HepG2 (cell line): ENCODE results near the gene GRIK4. TPM values are rescaled to one million over a fixed set of nuclear protein-coding genes. Genes with fewer than 3 reads are reported as not detected.

Experiments used
- ATAC-seq: fragments of 200-7000 bp; cut with Tn5 transposase; 3 replicates; pipeline ENCODE4 v1.9.1; 2020; ENCODE audit warnings: mild to moderate bottlenecking, moderate library complexity
- BruUV-seq: library from RNA; stranded (reverse); fragments of 400-500 nt; replicated peaks from 2 replicates; lab custom pipeline; 2021; lab: Mats Ljungman, UMichigan
- CTCF ChIA-PET: fragments of 300-600 bp; formaldehyde crosslinking; extraction: SDS; loops from one replicate; lab custom pipeline; 2021; ENCODE audit warnings: low total read pairs, inconsistent platforms, low intra/inter-chr PET ratio; lab: Yijun Ruan, JAX
- POLR2A ChIA-PET: fragments of 350-600 bp; sonication (Branson Sonifier 250); formaldehyde crosslinking; loops from one replicate; lab custom pipeline; 2020; ENCODE audit warnings: antibody characterized with exemption, inconsistent platforms; lab: Yijun Ruan, JAX
- DNase-seq: peaks from one replicate; pipeline ENCODE4 v3.0.0-alpha.2; 2015; ENCODE audit warnings: low spot score
- FAIRE-seq: peaks from 3 replicates; lab custom pipeline; 2011; peaks lifted over from hg19 to GRCh38; lab: Jason Lieb, UNC
- H2AFZ ChIP-seq: one replicate; pipeline ENCODE4 v1.6.1; 2011; ENCODE audit warnings: low read length, inconsistent platforms
- H3K27ac ChIP-seq: fragments of 300-600 bp; 3 replicates; pipeline ENCODE4 v1.8.0; 2011; ENCODE audit warnings: mixed run types, mild to moderate bottlenecking, mixed read lengths, low read length, inconsistent platforms; ENCODE audit not compliant: insufficient read depth; ENCODE audit errors: extremely low read length
- H3K27me3 ChIP-seq, 2 experiments: fragments of 200-600 bp in 1 of 2; 2 replicates in 1 of 2; 3 replicates in 1 of 2; pipeline versions ENCODE4 v1.6.0 to v1.8.0; 2011; ENCODE audit warnings: low read length in 2 of 2, mild to moderate bottlenecking in 2 of 2, moderate library complexity in 2 of 2, inconsistent platforms in 1 of 2; ENCODE audit not compliant: insufficient read depth in 2 of 2, control insufficient read depth in 1 of 2
- H3K36me3 ChIP-seq, 2 experiments: fragments of 200-600 bp in 1 of 2; replicated peaks in 1 of 2; 2 replicates in 1 of 2; 3 replicates in 1 of 2; pipeline versions ENCODE4 v1.5.1 to v1.8.0; 2011; ENCODE audit warnings: low read length in 2 of 2, inconsistent platforms in 1 of 2; ENCODE audit not compliant: insufficient read depth in 2 of 2, control insufficient read depth in 1 of 2
- H3K4me1 ChIP-seq: 2 replicates; pipeline ENCODE4 v1.5.1; 2012; ENCODE audit warnings: low read length, inconsistent platforms; ENCODE audit not compliant: insufficient read depth
- H3K4me2 ChIP-seq: 2 replicates; pipeline ENCODE4 v1.6.0; 2011; ENCODE audit warnings: low read depth, low read length, inconsistent platforms
- H3K4me3 ChIP-seq, 3 experiments: fragments of 200-600 bp in 1 of 3; sonication (generic), shearing (Covaris generic) in 1 of 3; replicated peaks in 1 of 3; 2 replicates each; pipeline ENCODE4 v1.5.1; 2011 to 2016; ENCODE audit warnings: low read length in 3 of 3, inconsistent platforms in 2 of 3, low read depth in 2 of 3, mild to moderate bottlenecking in 2 of 3, control low read depth in 1 of 3, mixed read lengths in 1 of 3; ENCODE audit not compliant: insufficient read depth in 1 of 3
- H3K79me2 ChIP-seq: one replicate; pipeline ENCODE4 v1.6.1; 2011; ENCODE audit warnings: low read length, inconsistent platforms; ENCODE audit not compliant: insufficient read depth
- H3K9ac ChIP-seq: 2 replicates; pipeline ENCODE4 v1.6.0; 2011; ENCODE audit warnings: mild to moderate bottlenecking, low read depth, low read length, inconsistent platforms; ENCODE audit not compliant: insufficient read depth
- H3K9me3 ChIP-seq: 2 replicates; pipeline ENCODE4 v1.5.1; 2012; ENCODE audit warnings: mild to moderate bottlenecking, low read length
- H4K20me1 ChIP-seq: 2 replicates; pipeline ENCODE4 v1.6.0; 2011; ENCODE audit warnings: inconsistent platforms, mild to moderate bottlenecking, low read length, moderate library complexity; ENCODE audit not compliant: insufficient read depth
- FOXA1 ChIP-seq, 2 experiments: fragments of 450-650 bp in 1 of 2; sonication (generic) in 1 of 2; formaldehyde crosslinking in 1 of 2; IDR thresholded peaks; 2 replicates each; pipeline versions ENCODE4 v1.4.0 to v1.6.1; 2016 to 2020; ENCODE audit warnings: missing genetic modification reagents in 1 of 2
- GTF2F1 ChIP-seq: fragments of 150-350 bp; IDR thresholded peaks from 2 replicates; pipeline ENCODE4 v1.6.1; 2014; ENCODE audit warnings: low read length
- HNF1B ChIP-seq: sonication (generic); formaldehyde crosslinking; IDR thresholded peaks from 2 replicates; pipeline ENCODE4 v1.5.1; 2020; ENCODE audit warnings: mild to moderate bottlenecking, moderate library complexity, missing genetic modification reagents
- IKZF4 ChIP-seq: sonication (generic); formaldehyde crosslinking; IDR thresholded peaks from 2 replicates; pipeline ENCODE4 v1.5.1; 2020; ENCODE audit warnings: borderline replicate concordance, mild to moderate bottlenecking, low read depth, missing genetic modification reagents; ENCODE audit errors: not compliant biosample characterization
- IRF1 ChIP-seq: sonication (generic); formaldehyde crosslinking; IDR thresholded peaks from 2 replicates; pipeline ENCODE4 v1.4.0; 2020; ENCODE audit warnings: low read depth, mild to moderate bottlenecking, missing genetic modification reagents
- ISL2 ChIP-seq: sonication (generic); formaldehyde crosslinking; IDR thresholded peaks from 2 replicates; pipeline ENCODE4 v1.5.0; 2020; ENCODE audit warnings: missing genetic modification reagents
- TCF12 ChIP-seq, 2 experiments: fragments of 450-650 bp in 1 of 2; sonication (generic) in 1 of 2; formaldehyde crosslinking in 1 of 2; IDR thresholded peaks; 2 replicates each; pipeline versions ENCODE4 v1.6.1 to v1.8.0; 2017 to 2022; ENCODE audit warnings: antibody characterized with exemption in 1 of 2, mild to moderate bottlenecking in 1 of 2, missing genetic modification reagents in 1 of 2, moderate library complexity in 1 of 2
- ZBTB42 ChIP-seq: sonication (generic); formaldehyde crosslinking; IDR thresholded peaks from 2 replicates; pipeline ENCODE4 v1.5.0; 2020; ENCODE audit warnings: mild to moderate bottlenecking, missing genetic modification reagents
- ZNF460 ChIP-seq: sonication (generic); formaldehyde crosslinking; IDR thresholded peaks from 2 replicates; pipeline ENCODE4 v1.5.1; 2020; ENCODE audit warnings: missing genetic modification reagents, mild to moderate bottlenecking, borderline replicate concordance
- ZNF788 ChIP-seq: sonication (generic); formaldehyde crosslinking; IDR thresholded peaks from 2 replicates; pipeline ENCODE4 v1.5.0; 2020; ENCODE audit warnings: mild to moderate bottlenecking, missing genetic modification reagents, borderline replicate concordance
- WGBS: methylation state at CpG from one replicate; pipeline ENCODE4 v1.1.6; 2017; ENCODE audit warnings: low lambda C conversion rate; 5-methylcytosine and 5-hydroxymethylcytosine counted together
- in situ Hi-C: cut with HindIII; loops from 2 replicates; pipeline ENCODE4 v1.10.0; 2017; ENCODE audit warnings: low pct_unique_long_range_greater_than_20kb; ENCODE audit not compliant: extremely low pct_ligation_motif_present
- intact Hi-C: fragments of 100-400 bp; cut with micrococcal nuclease; formaldehyde crosslinking; loops from one replicate; pipeline ENCODE4 v1.10.0; 2022; ENCODE audit not compliant: unreplicated experiment
- polyA plus RNA-seq, 8 experiments: library from polyadenylated mRNA; depleted of rRNA in 3 of 8; stranded (reverse) in 7 of 8; unstranded in 1 of 8; fragments of >200 nt; fragmentation: Illumina TruSeq in 4 of 8; extraction: Trizol in 4 of 8; gene quantifications; 2 replicates each; pipeline versions ENCODE4 v1.2.1 to v1.2.3, GENCODE V29; 2011 to 2016; ENCODE audit warnings: low read depth in 4 of 8, missing spikeins in 1 of 8, mixed read lengths in 1 of 8; ENCODE audit not compliant: insufficient read depth in 1 of 8
- total RNA-seq, 5 experiments: library from RNA; depleted of rRNA; stranded (reverse); fragments of >200 nt; fragmentation: Illumina TruSeq; extraction: Trizol; gene quantifications; 2 replicates each; pipeline ENCODE4 v1.2.3, GENCODE V29; 2016; ENCODE audit warnings: low read depth in 1 of 5

The GRIK4 gene
- total and polyA plus RNA-seq, 2 of the 13 experiments (the other 11 are each of a cell fraction or from before 2014, with no cell fraction given): 0.04 to 0.07 TPM

DNA sequence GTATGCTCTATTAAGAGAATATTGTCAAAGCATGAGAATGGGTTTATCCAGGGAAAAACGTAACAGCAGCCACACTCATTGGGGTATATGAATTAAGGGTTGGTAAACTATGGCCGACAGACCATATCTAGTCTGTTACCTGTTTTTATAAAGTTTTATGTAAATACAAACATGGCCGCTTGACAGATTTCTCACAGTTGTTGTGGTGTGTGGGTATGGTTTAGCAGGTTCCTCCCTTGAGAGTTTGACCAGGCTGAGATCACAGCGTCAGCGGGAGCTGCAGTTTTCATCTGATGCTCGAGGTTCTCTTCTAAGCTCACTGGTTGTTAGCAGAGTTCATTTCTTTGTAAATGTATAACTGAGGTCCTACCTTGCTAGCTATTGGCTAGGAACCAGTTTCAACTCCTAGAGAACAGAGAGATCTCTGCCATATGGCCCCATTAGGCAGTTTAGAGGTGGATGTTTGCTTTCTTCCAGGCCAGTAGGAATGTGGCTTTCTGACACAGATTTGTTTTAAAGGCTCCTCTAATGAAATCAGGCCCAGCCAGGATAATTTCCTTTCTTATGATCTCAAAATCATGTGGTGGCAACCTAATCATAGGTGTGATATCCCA is 45.5 kb upstream of the GRIK4 start:
- H3K4me2 ChIP-seq: no peak overlapping the region
- CTCF ChIA-PET: no interaction called here
- FAIRE-seq (no peak), ATAC-seq (no peak), DNase-seq (no peak)
- no peak overlapping the region for H3K9ac ChIP-seq
- in situ Hi-C loops: no loop called here
- peaks cover 9 to 67% of the 10 kb centered on the region in 2 experiments; a peak in 4 of 5 replicates for H3K36me3 ChIP-seq
- 100% methylated on average over 5 of the region's 6 CpGs for WGBS
- H3K27me3 ChIP-seq: no peaks in the 10 kb centered on the region
- H3K4me3 ChIP-seq: no peak overlapping the region
- H3K4me1 ChIP-seq: no peaks in the 10 kb centered on the region
- TF ChIP-seq IRF1 (CRISPR knock-in tag) (no peak), HNF1B (CRISPR knock-in tag) (no peak), ZNF788 (CRISPR knock-in tag) (no peak), IKZF4 (CRISPR knock-in tag) (no peak), TCF12 (IDR thresholded peaks at IDR 0.05) (no peak), TCF12 (CRISPR knock-in tag; IDR thresholded peaks at IDR 0.05) (no peak), GTF2F1 (no peak), ISL2 (CRISPR knock-in tag) (no peak), ZNF460 (CRISPR knock-in tag) (no peak), ZBTB42 (CRISPR knock-in tag) (no peak), FOXA1 (IDR thresholded peaks at IDR 0.05) (no peak), FOXA1 (CRISPR knock-in tag; IDR thresholded peaks at IDR 0.05) (no peak)
- no TSS peak for BruUV-seq
- no peak overlapping the region for H2AFZ ChIP-seq
- H3K9me3 ChIP-seq: no peaks in the 10 kb centered on the region
- POLR2A ChIA-PET: no interaction called here
- no peaks in the 10 kb centered on the region for H3K79me2 ChIP-seq
- intact Hi-C loops: no loop called here
- no peaks in the 10 kb centered on the region for H4K20me1 ChIP-seq
- H3K27ac ChIP-seq: no peak overlapping the region
